Stimulated activated naive CD8-positive, alpha-beta T cell treated with anti-CD3 and anti-CD28 coated beads, Interleukin-15, Interleukin-2, amounts not matched to agents 100 ng/mL and 50 ng/mL, for 24 hours (primary cell): ENCODE results near the gene RAB11FIP3.

Experiments used
- H3K27ac Mint-ChIP-seq: one replicate; pipeline ENCODE4 v1.8.0; 2021; ENCODE audit warnings: mild to moderate bottlenecking, mixed read lengths
- H3K27me3 Mint-ChIP-seq: one replicate; pipeline ENCODE4 v1.8.0; 2021; ENCODE audit warnings: mixed read lengths
- H3K36me3 Mint-ChIP-seq: one replicate; pipeline ENCODE4 v1.8.0; 2021; ENCODE audit warnings: low read depth, mixed read lengths
- H3K4me1 Mint-ChIP-seq: one replicate; pipeline ENCODE4 v1.8.0; 2021; ENCODE audit warnings: low read depth, mixed read lengths
- H3K4me3 Mint-ChIP-seq: one replicate; pipeline ENCODE4 v1.8.0; 2021; ENCODE audit warnings: mild to moderate bottlenecking, mixed read lengths
- H3K9me3 Mint-ChIP-seq: one replicate; pipeline ENCODE4 v1.8.0; 2021; ENCODE audit warnings: mixed read lengths

The RAB11FIP3 gene

GRCh38 chr16:544517-544916 lies 119.1 kb downstream of the RAB11FIP3 start:
- no peaks in the 10 kb centered on the region for H3K27me3 Mint-ChIP-seq
- no peaks in the 10 kb centered on the region for H3K4me1 Mint-ChIP-seq

GRCh38 chr16:546909-547770 lies 121.7 kb downstream of the RAB11FIP3 start:
- Mint-ChIP-seq H3K36me3 (no peaks in the 10 kb centered on the region), H3K9me3 (no peaks in the 10 kb centered on the region), H3K4me3 (no peak overlapping the region), H3K27ac (no peak overlapping the region), H3K4me1 (no peaks in the 10 kb centered on the region), H3K27me3 (no peaks in the 10 kb centered on the region)

More at GRCh38 chr16:544517-544916, 119.1 kb downstream of the RAB11FIP3 start:
- H3K4me3 Mint-ChIP-seq, result no peak overlapping the region
- H3K9me3 Mint-ChIP-seq, result no peaks in the 10 kb centered on the region
- H3K27ac Mint-ChIP-seq, result no peak overlapping the region
- H3K36me3 Mint-ChIP-seq, result no peaks in the 10 kb centered on the region

GRCh38 chr16:548586-548985 lies 123.1 kb downstream of the RAB11FIP3 start:
- no peaks in the 10 kb centered on the region for H3K9me3 Mint-ChIP-seq

GRCh38 chr16:549544-550263 lies 124.3 kb downstream of the RAB11FIP3 start:
- Mint-ChIP-seq H3K4me1 (no peaks in the 10 kb centered on the region), H3K4me3 (no peak overlapping the region), H3K36me3 (no peaks in the 10 kb centered on the region), H3K9me3 (no peaks in the 10 kb centered on the region), H3K27ac (no peak overlapping the region), H3K27me3 (no peaks in the 10 kb centered on the region)

More at GRCh38 chr16:548586-548985, 123.1 kb downstream of the RAB11FIP3 start:
- no peak overlapping the region for H3K4me3 Mint-ChIP-seq
- no peaks in the 10 kb centered on the region for H3K4me1 Mint-ChIP-seq
- no peak overlapping the region for H3K27ac Mint-ChIP-seq
- no peaks in the 10 kb centered on the region for H3K36me3 Mint-ChIP-seq
- H3K27me3 Mint-ChIP-seq, result no peaks in the 10 kb centered on the region

GRCh38 chr16:551210-551609 lies 125.8 kb downstream of the RAB11FIP3 start:
- no peak overlapping the region for H3K27ac Mint-ChIP-seq
- H3K4me1 Mint-ChIP-seq, result no peaks in the 10 kb centered on the region
- H3K4me3 Mint-ChIP-seq, result no peak overlapping the region
- H3K27me3 Mint-ChIP-seq, result no peaks in the 10 kb centered on the region
- H3K36me3 Mint-ChIP-seq, result no peaks in the 10 kb centered on the region
- no peaks in the 10 kb centered on the region for H3K9me3 Mint-ChIP-seq

GRCh38 chr16:552171-552570 lies 126.7 kb downstream of the RAB11FIP3 start:
- Mint-ChIP-seq H3K4me3 (no peak overlapping the region), H3K27ac (no peak overlapping the region), H3K27me3 (no peaks in the 10 kb centered on the region), H3K4me1 (no peaks in the 10 kb centered on the region), H3K9me3 (no peaks in the 10 kb centered on the region), H3K36me3 (no peaks in the 10 kb centered on the region)

GRCh38 chr16:553601-554296 lies 128.3 kb downstream of the RAB11FIP3 start:
- Mint-ChIP-seq H3K9me3 (no peaks in the 10 kb centered on the region), H3K27me3 (no peaks in the 10 kb centered on the region), H3K4me3 (no peak overlapping the region), H3K36me3 (no peaks in the 10 kb centered on the region), H3K4me1 (no peaks in the 10 kb centered on the region), H3K27ac (no peak overlapping the region)

- no peaks in the 10 kb centered on the region for H3K36me3 Mint-ChIP-seq
- H3K27ac Mint-ChIP-seq, result no peak overlapping the region
- H3K9me3 Mint-ChIP-seq, result no peaks in the 10 kb centered on the region
- no peak overlapping the region for H3K4me3 Mint-ChIP-seq
- no peaks in the 10 kb centered on the region for H3K4me1 Mint-ChIP-seq
- no peaks in the 10 kb centered on the region for H3K27me3 Mint-ChIP-seq
Observed at GRCh38 chr16:554297-554621, 128.8 kb downstream of the RAB11FIP3 start.

- Mint-ChIP-seq H3K27ac (no peak overlapping the region), H3K9me3 (no peaks in the 10 kb centered on the region), H3K36me3 (no peaks in the 10 kb centered on the region), H3K27me3 (no peaks in the 10 kb centered on the region), H3K4me3 (no peak overlapping the region), H3K4me1 (no peaks in the 10 kb centered on the region)
Observed at GRCh38 chr16:554640-555365, 129.4 kb downstream of the RAB11FIP3 start.

- Mint-ChIP-seq H3K4me1 (no peaks in the 10 kb centered on the region), H3K36me3 (no peaks in the 10 kb centered on the region), H3K4me3 (no peak overlapping the region), H3K27ac (no peak overlapping the region), H3K27me3 (no peaks in the 10 kb centered on the region), H3K9me3 (no peaks in the 10 kb centered on the region)
Observed at GRCh38 chr16:555528-556473, 130.4 kb downstream of the RAB11FIP3 start.

GRCh38 chr16:556474-557173 lies 131.2 kb downstream of the RAB11FIP3 start:
- Mint-ChIP-seq H3K4me1 (no peaks in the 10 kb centered on the region), H3K9me3 (no peaks in the 10 kb centered on the region), H3K27ac (no peak overlapping the region), H3K36me3 (no peaks in the 10 kb centered on the region), H3K27me3 (no peaks in the 10 kb centered on the region), H3K4me3 (no peak overlapping the region)

GRCh38 chr16:557463-558297 lies 132.2 kb downstream of the RAB11FIP3 start:
- H3K27me3 Mint-ChIP-seq, result peaks cover 5% of the 10 kb centered on the region
- H3K27ac Mint-ChIP-seq, result no peak overlapping the region
- H3K9me3 Mint-ChIP-seq, result no peaks in the 10 kb centered on the region
- H3K4me1 Mint-ChIP-seq, result no peaks in the 10 kb centered on the region
- no peaks in the 10 kb centered on the region for H3K36me3 Mint-ChIP-seq
- H3K4me3 Mint-ChIP-seq, result no peak overlapping the region
